RWPE1 (cell line): ENCODE data around the gene PCNX2.

Experiments
- CTCF ChIA-PET: fragments of 350-600 bp; sonication (Branson Sonifier 250); formaldehyde crosslinking; extraction: SDS; loops from one replicate; lab custom pipeline; 2021; lab: Yijun Ruan, JAX
- POLR2A ChIA-PET: fragments of 400-600 bp; formaldehyde crosslinking; extraction: SDS; loops from one replicate; lab custom pipeline; 2020; ENCODE audit warnings: antibody characterized with exemption; ENCODE audit not compliant: low non-redundant PET; lab: Yijun Ruan, JAX
- DNase-seq: peaks from one replicate; pipeline ENCODE4 v3.0.0; 2012; ENCODE audit warnings: low spot score
- H3K27ac ChIP-seq: fragments of 450-650 bp; 2 replicates; pipeline ENCODE4 v1.5.1; 2017
- CTCF ChIP-seq: fragments of 450-650 bp; conservative IDR thresholded peaks from 2 replicates; pipeline ENCODE4 v1.5.1; 2017; ENCODE audit warnings: low read depth, mild to moderate bottlenecking

PCNX2 gene

GRCh38 chr1:233319272-233319671 is 23.7 kb upstream of the PCNX2 start:
- TF ChIP-seq CTCF = no peak
- ChIA-PET POLR2A (no interaction called here), CTCF (interaction anchor here (0.6 to 0.7 kb wide), 2 partner anchors 72 to 740 kb away, joined by 3 read pairs; no protein-coding TSS in a partner anchor)
- DNase-seq = no peak
- no peak overlapping the region for H3K27ac ChIP-seq

GRCh38 chr1:233316473-233316872 is 20.9 kb upstream of the PCNX2 start:
- no peak for DNase-seq
- POLR2A ChIA-PET = no interaction called here
- TF ChIP-seq CTCF = no peak
- no peak overlapping the region for H3K27ac ChIP-seq
- CTCF ChIA-PET = interaction anchor here (0.6 to 1.0 kb wide), 3 partner anchors 11 to 1023 kb away, joined by 3 to 5 read pairs (median 3); no protein-coding TSS in a partner anchor

DNA sequence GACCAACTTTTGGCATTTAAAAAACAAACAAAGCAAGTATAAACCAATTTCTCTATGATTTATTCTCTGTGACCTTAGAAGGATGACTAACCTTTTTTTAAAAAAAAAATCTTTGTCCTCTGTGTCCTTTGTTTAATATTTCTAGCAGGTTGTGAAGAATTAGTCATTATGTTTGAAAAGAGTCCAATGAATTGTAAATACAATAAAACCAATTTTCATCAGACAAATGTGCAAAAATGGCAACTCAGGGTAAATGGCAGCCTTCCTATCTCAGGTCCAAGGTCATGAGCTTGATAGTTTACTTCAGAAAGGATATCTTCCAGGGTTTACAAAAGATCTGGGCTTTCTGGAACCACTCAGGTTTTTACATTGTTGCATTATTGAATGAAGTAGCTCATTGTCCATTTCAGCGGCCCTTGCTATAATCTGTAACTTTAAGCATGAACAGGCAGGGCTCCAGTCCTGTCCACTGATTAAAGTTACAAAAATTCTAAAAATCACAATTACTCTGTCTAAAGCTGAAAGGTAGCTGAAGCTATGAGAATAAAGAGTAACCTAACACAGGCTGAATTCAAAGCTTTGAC is 20.3 kb upstream of the PCNX2 start:
- no peak overlapping the region for H3K27ac ChIP-seq
- no peak for DNase-seq
- ChIA-PET POLR2A (no interaction called here), CTCF (no interaction called here)
- no peak for TF ChIP-seq CTCF

- ChIA-PET POLR2A (no interaction called here), CTCF (interaction anchor here (0.6 kb wide), 2 partner anchors 477 to 1632 kb away, joined by 3 read pairs; no protein-coding TSS in a partner anchor)
- TF ChIP-seq CTCF = no peak
- no peak overlapping the region for H3K27ac ChIP-seq
- DNase-seq = no peak
Observed at GRCh38 chr1:233313434-233314155, 18.1 kb upstream of the PCNX2 start.

DNA sequence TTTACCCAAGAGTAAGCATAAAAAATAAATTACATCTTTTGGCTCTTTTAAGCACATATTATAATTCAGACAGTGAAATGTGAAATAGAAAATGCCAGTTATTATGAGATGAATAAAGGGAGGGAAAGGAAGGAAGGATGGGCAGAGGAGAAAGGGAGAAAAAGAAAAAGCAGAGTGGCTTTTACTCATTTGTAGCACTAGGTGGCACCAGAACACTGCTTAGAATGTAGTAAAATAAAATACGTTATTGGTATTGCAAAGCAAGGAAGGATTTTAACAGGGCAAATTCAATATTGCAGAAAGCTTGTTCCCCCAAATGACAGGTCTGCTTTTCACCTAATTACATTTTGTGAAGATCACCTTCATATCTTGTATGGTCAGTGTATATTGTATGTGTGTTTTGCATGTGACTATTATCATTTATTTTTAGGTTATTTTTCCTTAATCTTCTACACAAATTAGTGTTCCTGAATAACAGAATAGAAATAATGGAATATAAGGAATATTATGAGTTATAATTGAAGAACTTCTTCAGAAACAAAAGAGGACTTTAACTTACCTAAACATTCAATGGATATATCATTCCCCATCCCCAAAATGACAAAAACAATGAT is 9.1 kb upstream of the PCNX2 start:
- no peak for DNase-seq
- CTCF ChIA-PET = interaction anchor here (0.5 to 1.8 kb wide), 10 partner anchors 8 to 1353 kb away, joined by 3 to 5 read pairs (median 4); no protein-coding TSS in a partner anchor
- POLR2A ChIA-PET = no interaction called here
- H3K27ac ChIP-seq = no peak overlapping the region
- peak; percentile 91 for TF ChIP-seq CTCF

DNA sequence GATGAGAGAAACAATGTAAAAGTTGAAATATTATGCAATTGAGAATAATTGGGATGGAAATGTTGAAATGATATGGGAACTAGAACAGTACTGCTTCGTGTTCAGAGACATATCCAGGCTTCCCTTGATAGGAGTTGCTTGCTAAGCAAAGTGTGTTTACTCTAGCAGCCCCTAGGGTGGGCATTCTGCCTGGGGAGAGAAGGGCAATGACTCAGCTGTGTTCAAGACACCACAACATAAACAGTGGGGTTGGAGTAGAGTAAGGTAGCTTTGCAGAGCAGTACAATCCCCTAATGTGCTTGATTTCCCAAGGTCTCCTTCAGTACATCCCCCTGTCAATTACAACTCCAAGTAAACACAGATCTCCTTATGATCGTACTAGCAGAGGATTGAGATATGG is 4.8 kb upstream of the PCNX2 start:
- H3K27ac ChIP-seq = no peak overlapping the region
- no peak for TF ChIP-seq CTCF
- CTCF ChIA-PET = no interaction called here
- no peak for DNase-seq
- POLR2A ChIA-PET = no interaction called here
